MV-4-11 (cell line): ENCODE results near the gene FCER1A.

Experiments
- DNase-seq: peaks from one replicate; lab custom pipeline; 2025; lab: John Stamatoyannopoulos, UW

FCER1A gene

GRCh38 chr1:159352436-159352835, 50.3 kb downstream of the FCER1A start:
- no peak for DNase-seq
